H9 (cell line): ENCODE measurements around the gene NHS. TPM values are rescaled to one million over a fixed set of nuclear protein-coding genes. Genes with fewer than 3 reads are reported as not detected.

ENCODE experiments used
- DNase-seq: peaks from one replicate; pipeline ENCODE4 v3.0.0-alpha.2; 2017
- H2AFZ ChIP-seq: one replicate; pipeline ENCODE4 v1.6.1; 2013; ENCODE audit warnings: mild to moderate bottlenecking, low read length, control low read depth, moderate library complexity
- H2AK5ac ChIP-seq: 2 replicates; pipeline ENCODE4 v1.6.1; 2013; ENCODE audit warnings: low read length, control low read depth, mixed read lengths; ENCODE audit not compliant: insufficient read length
- H2BK120ac ChIP-seq: one replicate; pipeline ENCODE4 v1.6.1; 2013; ENCODE audit warnings: low read depth, mild to moderate bottlenecking, low read length, control low read depth, inconsistent platforms; ENCODE audit not compliant: poor library complexity, severe bottlenecking
- H2BK12ac ChIP-seq: 2 replicates; pipeline ENCODE4 v1.6.1; 2013; ENCODE audit warnings: low read length, control low read depth, mixed read lengths, low read depth; ENCODE audit not compliant: insufficient read length
- H2BK15ac ChIP-seq: 2 replicates; pipeline ENCODE4 v1.6.1; 2013; ENCODE audit warnings: low read depth, low read length, control low read depth
- H2BK20ac ChIP-seq: one replicate; pipeline ENCODE4 v1.6.1; 2013; ENCODE audit warnings: low read depth, mild to moderate bottlenecking, low read length, control low read depth, inconsistent platforms; ENCODE audit not compliant: poor library complexity, severe bottlenecking
- H2BK5ac ChIP-seq: 2 replicates; pipeline ENCODE4 v1.6.1; 2013; ENCODE audit warnings: low read length, control low read depth, mixed read lengths; ENCODE audit not compliant: insufficient read length
- H3K14ac ChIP-seq: 2 replicates; pipeline ENCODE4 v1.6.1; 2013; ENCODE audit warnings: low read length, control low read depth; ENCODE audit not compliant: insufficient read depth
- H3K18ac ChIP-seq: 2 replicates; pipeline ENCODE4 v1.6.1; 2013; ENCODE audit warnings: low read depth, mild to moderate bottlenecking, mixed read lengths, low read length, control low read depth; ENCODE audit not compliant: insufficient read length
- H3K23ac ChIP-seq: 2 replicates; pipeline ENCODE4 v1.6.1; 2013; ENCODE audit warnings: low read length, control low read depth, mixed read lengths, low read depth; ENCODE audit not compliant: insufficient read length
- H3K23me2 ChIP-seq: 2 replicates; pipeline ENCODE4 v1.6.1; 2013; ENCODE audit warnings: low read depth, mild to moderate bottlenecking, mixed read lengths, low read length, control low read depth; ENCODE audit not compliant: insufficient read length, poor library complexity, severe bottlenecking
- H3K27ac ChIP-seq: 2 replicates; pipeline ENCODE4 v1.5.1; 2013; ENCODE audit warnings: low read length, control low read depth, mixed read lengths, low read depth; ENCODE audit not compliant: insufficient read length
- H3K27me3 ChIP-seq: 2 replicates; pipeline ENCODE4 v1.6.1; 2013; ENCODE audit warnings: low read length, control low read depth, inconsistent platforms; ENCODE audit not compliant: insufficient read depth
- H3K4ac ChIP-seq: 2 replicates; pipeline ENCODE4 v1.6.1; 2013; ENCODE audit warnings: low read depth, mild to moderate bottlenecking, control low read depth, inconsistent platforms, low read length, moderate library complexity
- H3K4me1 ChIP-seq: 2 replicates; pipeline ENCODE4 v1.6.1; 2013; ENCODE audit warnings: low read length, control low read depth, inconsistent platforms; ENCODE audit not compliant: insufficient read depth
- H3K4me2 ChIP-seq: 2 replicates; pipeline ENCODE4 v1.6.1; 2013; ENCODE audit warnings: low read length, control low read depth, mixed read lengths; ENCODE audit not compliant: insufficient read length, insufficient read depth
- H3K56ac ChIP-seq: 2 replicates; pipeline ENCODE4 v1.6.1; 2013; ENCODE audit warnings: low read depth, mild to moderate bottlenecking, mixed read lengths, low read length, control low read depth; ENCODE audit not compliant: insufficient read length
- H3K79me1 ChIP-seq: 2 replicates; pipeline ENCODE4 v1.6.1; 2013; ENCODE audit warnings: low read depth, mild to moderate bottlenecking, moderate library complexity, low read length, control low read depth, inconsistent platforms; ENCODE audit not compliant: insufficient read depth, poor library complexity, severe bottlenecking
- H3K79me2 ChIP-seq: 2 replicates; pipeline ENCODE4 v1.6.1; 2013; ENCODE audit warnings: low read length, control low read depth, inconsistent platforms; ENCODE audit not compliant: insufficient read depth
- H3K9ac ChIP-seq: 2 replicates; pipeline ENCODE4 v1.6.1; 2013; ENCODE audit warnings: low read length, control low read depth, mixed read lengths; ENCODE audit not compliant: insufficient read length; ENCODE audit errors: extremely low read depth
- H3K9me3 ChIP-seq: one replicate; pipeline ENCODE4 v1.6.1; 2013; ENCODE audit warnings: low read depth, low read length, inconsistent platforms; ENCODE audit not compliant: control insufficient read depth
- H3T11ph ChIP-seq: one replicate; pipeline ENCODE4 v1.6.1; 2013; ENCODE audit warnings: mild to moderate bottlenecking, low read length, control low read depth, inconsistent platforms
- H4K20me1 ChIP-seq: one replicate; pipeline ENCODE4 v1.6.1; 2013; ENCODE audit not compliant: control insufficient read depth, insufficient read length, insufficient read depth
- H4K5ac ChIP-seq: 2 replicates; pipeline ENCODE4 v1.6.1; 2013; ENCODE audit warnings: low read depth, mild to moderate bottlenecking, mixed read lengths, low read length, control low read depth; ENCODE audit not compliant: insufficient read length
- H4K8ac ChIP-seq: replicated peaks from 2 replicates; pipeline ENCODE4 v1.6.1; 2013; ENCODE audit warnings: low read length, control low read depth, mixed read lengths, low read depth; ENCODE audit not compliant: insufficient read length
- H4K91ac ChIP-seq: 2 replicates; pipeline ENCODE4 v1.6.1; 2013; ENCODE audit warnings: low read depth, mild to moderate bottlenecking, moderate library complexity, mixed read lengths, low read length, control low read depth; ENCODE audit not compliant: insufficient read length
- H3K27ac Mint-ChIP-seq, 3 experiments: 2 replicates in 2 of 3; 3 replicates in 1 of 3; pipeline ENCODE4 v1.8.0; 2020 to 2021; ENCODE audit warnings: mixed read lengths in 3 of 3, mild to moderate bottlenecking in 1 of 3, moderate library complexity in 1 of 3
- H3K27me3 Mint-ChIP-seq: 2 replicates; pipeline ENCODE4 v1.8.0; 2021; ENCODE audit warnings: low read depth, mild to moderate bottlenecking, moderate library complexity, mixed read lengths
- H3K36me3 Mint-ChIP-seq, 3 experiments: 2 replicates in 2 of 3; 3 replicates in 1 of 3; pipeline ENCODE4 v1.8.0; 2020 to 2021; ENCODE audit warnings: low read depth in 3 of 3, mixed read lengths in 3 of 3; ENCODE audit not compliant: insufficient read depth in 1 of 3
- H3K4me1 Mint-ChIP-seq, 2 experiments: 2 replicates each; pipeline ENCODE4 v1.8.0; 2020; ENCODE audit warnings: mixed read lengths in 2 of 2
- H3K4me3 Mint-ChIP-seq, 2 experiments: 2 replicates in 1 of 2; 3 replicates in 1 of 2; pipeline ENCODE4 v1.8.0; 2020 to 2021; ENCODE audit warnings: mild to moderate bottlenecking in 2 of 2, mixed read lengths in 2 of 2, moderate library complexity in 1 of 2
- H3K9me3 Mint-ChIP-seq, 2 experiments: 2 replicates in 1 of 2; 3 replicates in 1 of 2; pipeline ENCODE4 v1.8.0; 2020; ENCODE audit warnings: mild to moderate bottlenecking in 2 of 2, mixed read lengths in 2 of 2, moderate library complexity in 1 of 2
- CTCF ChIP-seq: fragments of 200-600 bp; sonication (generic); conservative IDR thresholded peaks from 3 replicates; pipeline ENCODE4 v1.8.0; 2021; ENCODE audit warnings: antibody characterized with exemption, mild to moderate bottlenecking
- WGBS: extraction: QIAGEN DNeasy Blood & Tissue Kit; methylation state at CpG from one replicate; pipeline ENCODE4 v1.1.7; 2013; ENCODE audit warnings: missing lambda C conversion rate, low lambda C conversion rate, mixed read lengths; ENCODE audit not compliant: insufficient read length; ENCODE audit errors: extremely low coverage; 5-methylcytosine and 5-hydroxymethylcytosine counted together
- total RNA-seq: library from RNA; stranded (reverse); gene quantifications from 2 replicates; pipeline ENCODE4 v1.2.1, GENCODE V29; 2021

The NHS gene
- total RNA-seq, 1 experiment from 2014 or later = 8.7 TPM

GRCh38 chrX:17531500-17531899 is 156.5 kb downstream of the NHS start:
- Mint-ChIP-seq H3K9me3 (no peaks in the 10 kb centered on the region), H3K27me3 (peaks cover 12% of the 10 kb centered on the region), H3K4me1 (peaks cover 57% of the 10 kb centered on the region in 2 experiments), H3K4me3 (no peak overlapping the region), H3K27ac (no peak overlapping the region), H3K36me3 (no peaks in the 10 kb centered on the region; a peak in 1 of 7 replicates)
- H3K9ac ChIP-seq = no peak overlapping the region
- no peaks in the 10 kb centered on the region for H3K79me2 ChIP-seq
- no peaks in the 10 kb centered on the region for H3K79me1 ChIP-seq
- H4K8ac ChIP-seq = no peak overlapping the region
- no peak overlapping the region for H3T11ph ChIP-seq
- H2BK20ac ChIP-seq = no peak overlapping the region
- no peak overlapping the region for H2BK12ac ChIP-seq
- H3K14ac ChIP-seq = no peak overlapping the region
- no peaks in the 10 kb centered on the region for H3K23me2 ChIP-seq
- no peak overlapping the region for H4K91ac ChIP-seq
- H3K27me3 ChIP-seq = no peaks in the 10 kb centered on the region
- H2BK120ac ChIP-seq = no peak overlapping the region
- peak; percentile 48; the same call in 2 of the 3 replicates for TF ChIP-seq CTCF
- H2AFZ ChIP-seq = no peak overlapping the region
- no peaks in the 10 kb centered on the region for H4K20me1 ChIP-seq
- no peak overlapping the region for H3K4ac ChIP-seq
- no peaks in the 10 kb centered on the region for H3K9me3 ChIP-seq
- H3K56ac ChIP-seq = no peak overlapping the region
- no peak overlapping the region for H2BK5ac ChIP-seq
- H3K18ac ChIP-seq = no peak overlapping the region
- no peak overlapping the region for H3K23ac ChIP-seq
- no peak for DNase-seq
- no peak overlapping the region for H2AK5ac ChIP-seq
- WGBS = no CpG with 5 or more reads among the region's 3 CpGs
- H2BK15ac ChIP-seq = no peak overlapping the region
- no peaks in the 10 kb centered on the region; the same call in 1 of the 2 replicates for H3K4me1 ChIP-seq
- no peak overlapping the region for H3K27ac ChIP-seq
- H3K4me2 ChIP-seq = no peak overlapping the region
- no peak overlapping the region for H4K5ac ChIP-seq
